Measurements from ENCODE around the gene GAB1. TPM values are rescaled to one million over a fixed set of nuclear protein-coding genes. Genes with fewer than 3 reads are reported as not detected.

GAB1 gene
- total and polyA plus RNA-seq, 2 of the 8 experiments (the other 6 are each of a cell fraction or from before 2014, with no cell fraction given), result 6.8 to 21.3 TPM

- TF ChIP-seq CHD7 (IDR thresholded peaks at IDR 0.05; ENCODE audit: insufficient replicate concordance, low read length), result no peak
- no peak for TF ChIP-seq ATF2 (IDR thresholded peaks at IDR 0.05; ENCODE audit: low read length)
- no peak for TF ChIP-seq MAX (IDR thresholded peaks at IDR 0.05)
- no peak for TF ChIP-seq SP4 (IDR thresholded peaks at IDR 0.05; ENCODE audit: low read length)
- TF ChIP-seq SIRT6 (IDR thresholded peaks at IDR 0.05; ENCODE audit: low read length), result no peak
- no peak for TF ChIP-seq KDM1A (IDR thresholded peaks at IDR 0.05; ENCODE audit: borderline replicate concordance, low read length)
- TF ChIP-seq CTCF (IDR thresholded peaks at IDR 0.05; ENCODE audit: control extremely low read depth in 1 of 3, insufficient read depth in 1 of 3, low read depth in 1 of 3, low read length in 3 of 3), result no peak
Measured at GRCh38 chr4:143407474-143407873, 70.8 kb downstream of the GAB1 start (continued).
